Measurements from ENCODE around the gene KLK11.

KLK11 gene

GRCh38 chr19:51029718-51030117 is 3.3 kb upstream of the KLK11 start:
- DNase-seq, result no peak

DNA sequence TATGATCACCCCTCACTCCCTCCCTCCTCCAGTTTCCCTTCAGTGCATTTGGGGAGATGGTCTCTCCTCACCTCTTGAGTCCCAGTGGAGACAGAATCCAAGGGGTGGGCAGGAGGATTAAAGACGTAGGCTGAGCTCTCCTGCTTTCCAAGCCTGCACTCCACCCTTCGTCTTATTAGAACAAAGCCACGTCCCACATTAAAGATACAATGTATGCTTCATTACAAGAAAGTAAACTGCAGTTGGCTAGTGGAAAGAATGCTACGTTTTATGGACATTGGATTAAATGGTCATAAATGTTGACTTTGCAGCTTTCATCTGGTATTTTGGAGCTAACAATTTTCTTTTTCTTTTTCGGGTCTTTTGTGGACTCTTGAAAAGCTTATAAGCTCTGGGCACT is 1.5 kb upstream of the KLK11 start:
- DNase-seq, result no peak

DNA sequence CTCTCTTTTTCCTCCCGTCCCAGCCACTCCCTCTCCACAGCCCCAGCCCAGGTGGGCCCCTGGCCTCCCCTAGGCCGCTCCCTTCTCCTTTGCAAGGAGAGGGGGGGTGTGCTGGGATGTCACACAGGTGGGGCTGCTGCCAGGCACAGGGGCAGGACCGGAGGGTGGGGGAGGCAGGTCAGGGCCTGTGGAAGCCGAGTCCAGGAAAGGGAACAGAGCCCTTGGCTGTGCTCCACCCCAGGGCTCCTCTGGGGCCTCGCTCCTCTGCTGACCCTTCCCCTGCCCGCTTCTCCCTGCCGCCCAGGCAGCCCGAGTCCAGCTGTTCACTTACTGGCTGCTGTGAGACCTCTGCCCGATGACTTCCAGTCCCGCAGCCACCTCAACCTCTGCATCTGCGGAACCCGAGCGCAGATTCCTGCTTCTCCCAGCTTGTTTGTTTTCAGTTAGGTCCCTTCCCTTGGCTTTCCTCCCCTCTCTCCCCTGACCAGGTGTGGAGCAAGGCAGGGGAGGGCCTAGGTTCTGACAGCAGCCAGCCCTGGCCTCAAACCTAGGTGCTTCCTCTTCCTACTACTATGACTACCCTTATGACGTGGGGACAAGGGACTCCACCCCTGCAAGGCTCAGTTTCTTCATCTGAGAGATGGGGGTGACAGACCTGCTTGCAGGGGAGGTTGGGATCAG is 850 bp upstream of the KLK11 start:
- DNase-seq, result no peak

DNA sequence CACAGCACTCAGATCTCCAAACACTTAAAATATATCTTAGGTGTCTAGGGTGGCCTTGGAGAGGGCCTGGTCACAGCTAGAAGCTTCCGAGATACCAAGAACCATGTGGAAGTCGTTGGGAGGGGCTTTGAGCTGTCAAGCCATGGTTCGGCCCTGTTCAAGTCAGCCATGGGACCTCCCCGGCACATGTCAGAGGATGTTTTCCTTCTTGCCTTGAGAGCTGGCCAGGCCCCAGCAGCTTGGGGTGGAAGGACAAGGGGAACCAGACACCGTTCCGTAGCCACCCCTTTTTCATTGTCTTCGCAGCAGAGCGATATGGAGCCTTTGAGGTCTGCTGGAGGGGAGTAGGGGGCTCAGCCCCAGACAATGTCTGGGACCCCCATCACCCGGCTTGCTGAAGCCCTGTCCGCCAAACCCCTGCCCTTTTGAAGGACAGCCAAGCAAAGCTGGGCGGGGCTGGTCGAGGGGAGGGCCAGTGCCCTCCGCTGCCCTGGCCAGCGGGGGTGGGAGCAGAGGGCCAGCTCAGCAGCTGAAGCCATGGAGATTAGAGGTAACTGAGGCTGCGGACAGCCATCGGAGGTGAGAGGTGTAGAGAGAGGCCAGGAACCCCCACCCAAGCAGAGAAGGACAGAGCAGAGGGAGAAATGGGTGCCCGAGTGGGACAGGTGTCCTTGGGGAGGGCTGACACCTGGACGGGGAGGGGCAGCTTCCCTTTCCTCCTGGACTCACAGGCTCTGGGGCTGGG is 435 bp downstream of the KLK11 start:
- DNase-seq, result no peak

GRCh38 chr19:51025401-51025800 is 1.0 kb downstream of the KLK11 start:
- no peak for DNase-seq

DNA sequence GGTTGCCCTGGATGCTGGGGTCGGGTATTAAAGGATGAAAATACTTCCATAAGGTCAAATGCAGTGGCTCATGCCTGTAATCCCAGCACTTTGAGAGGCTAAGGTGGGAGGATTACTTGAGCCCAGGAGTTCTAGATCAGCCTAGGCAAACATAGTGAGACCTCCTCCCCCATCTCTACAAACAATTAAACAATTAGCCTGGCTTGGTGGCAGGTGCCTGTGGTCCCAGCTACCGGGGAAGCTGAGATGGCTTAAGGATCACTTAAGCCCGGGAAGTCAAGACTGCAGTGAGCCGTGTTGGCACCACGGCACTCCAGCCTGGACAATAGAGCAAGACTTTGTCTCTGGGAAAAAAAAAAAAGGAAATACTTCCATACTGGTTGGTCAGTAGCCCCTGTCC is 1.5 kb downstream of the KLK11 start:
- DNase-seq, result no peak

GRCh38 chr19:51023946-51024345 is 2.5 kb downstream of the KLK11 start:
- no peak for DNase-seq

- DNase-seq, result no peak
Observed at GRCh38 chr19:51022526-51022925, 3.9 kb downstream of the KLK11 start.

DNA sequence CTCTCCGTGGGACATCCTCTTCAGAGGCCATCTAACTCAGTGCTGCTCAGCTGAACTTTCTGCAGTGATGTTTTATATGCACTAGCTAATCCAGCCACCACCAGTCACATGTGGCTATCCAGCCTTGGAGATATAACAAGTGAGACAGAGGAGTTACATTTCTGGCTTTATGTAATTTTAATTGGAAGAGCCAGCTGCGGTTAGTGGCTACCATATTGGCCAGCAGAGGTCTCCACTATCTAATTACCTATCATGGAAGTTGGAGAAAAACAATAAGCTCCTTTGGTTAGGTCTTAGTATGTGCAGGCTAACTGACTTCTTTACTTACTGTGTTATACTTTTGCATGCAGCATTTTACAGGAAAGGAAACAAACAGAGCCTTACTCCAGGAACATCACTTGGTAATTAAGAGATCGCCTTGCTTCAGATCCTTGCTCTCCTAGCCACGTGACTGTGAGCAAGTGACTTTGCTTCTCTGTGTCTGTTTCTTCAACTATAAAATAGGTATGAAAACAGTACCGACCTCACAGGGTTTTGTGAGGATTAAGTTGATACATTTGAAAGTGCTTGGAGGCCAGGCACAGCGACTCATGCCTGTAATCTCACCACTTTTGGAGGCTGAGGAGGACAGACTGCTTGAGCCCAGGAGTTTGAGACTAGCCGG is 5.3 kb downstream of the KLK11 start:
- peak in 3 of 56 donors; percentile 6 to 10 (median 9) for DNase-seq

GRCh38 chr19:51019544-51019925 is 6.9 kb downstream of the KLK11 start, which contains the start of gene KLK10:
TSS of gene KLK10 (minus strand) at chr19:51019709. CDS start at chr19:51019130, 579 bp downstream.
- no peak for DNase-seq

DNA sequence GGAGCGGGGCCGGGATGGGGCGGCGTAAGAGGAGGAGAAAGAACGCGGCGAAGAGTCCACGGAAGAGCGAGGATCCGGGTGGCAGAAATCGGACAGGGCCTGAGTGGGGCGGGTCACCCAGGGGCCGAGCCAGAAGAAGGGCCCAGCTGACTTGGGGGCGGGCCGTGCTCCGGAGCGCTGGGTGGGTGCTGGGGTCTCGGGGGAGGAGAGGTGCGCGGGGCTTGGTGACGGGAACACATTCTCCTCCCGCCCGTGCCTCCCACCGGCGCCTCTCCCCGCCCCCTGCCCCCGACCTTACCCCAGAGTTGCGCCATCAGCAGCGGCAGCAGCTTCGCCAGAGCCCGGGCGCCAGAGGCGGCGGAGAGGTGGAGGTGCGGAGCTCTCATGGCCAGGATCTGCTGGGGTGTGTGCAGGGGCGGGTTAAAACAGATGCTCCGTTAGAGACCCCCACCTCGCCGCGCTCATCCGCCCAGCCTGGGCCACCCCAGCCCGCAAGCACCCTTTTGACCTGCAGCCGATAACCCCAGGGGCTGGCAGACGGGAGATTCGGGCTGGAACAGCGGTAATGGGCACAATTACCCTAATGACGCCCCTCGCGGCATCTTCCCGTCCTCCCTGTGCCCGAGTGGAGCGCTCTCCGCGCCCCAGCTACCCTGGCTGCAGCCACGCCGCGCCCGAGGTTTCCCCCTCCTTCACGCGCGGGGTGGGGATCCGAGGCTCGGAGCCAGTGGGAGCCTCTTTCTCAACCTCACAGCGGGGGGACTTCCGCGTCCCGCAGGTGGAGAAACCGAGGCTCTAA is 7.5 kb downstream of the KLK11 start:
- DNase-seq, result peak in 1 of 56 donors; percentile 27

DNA sequence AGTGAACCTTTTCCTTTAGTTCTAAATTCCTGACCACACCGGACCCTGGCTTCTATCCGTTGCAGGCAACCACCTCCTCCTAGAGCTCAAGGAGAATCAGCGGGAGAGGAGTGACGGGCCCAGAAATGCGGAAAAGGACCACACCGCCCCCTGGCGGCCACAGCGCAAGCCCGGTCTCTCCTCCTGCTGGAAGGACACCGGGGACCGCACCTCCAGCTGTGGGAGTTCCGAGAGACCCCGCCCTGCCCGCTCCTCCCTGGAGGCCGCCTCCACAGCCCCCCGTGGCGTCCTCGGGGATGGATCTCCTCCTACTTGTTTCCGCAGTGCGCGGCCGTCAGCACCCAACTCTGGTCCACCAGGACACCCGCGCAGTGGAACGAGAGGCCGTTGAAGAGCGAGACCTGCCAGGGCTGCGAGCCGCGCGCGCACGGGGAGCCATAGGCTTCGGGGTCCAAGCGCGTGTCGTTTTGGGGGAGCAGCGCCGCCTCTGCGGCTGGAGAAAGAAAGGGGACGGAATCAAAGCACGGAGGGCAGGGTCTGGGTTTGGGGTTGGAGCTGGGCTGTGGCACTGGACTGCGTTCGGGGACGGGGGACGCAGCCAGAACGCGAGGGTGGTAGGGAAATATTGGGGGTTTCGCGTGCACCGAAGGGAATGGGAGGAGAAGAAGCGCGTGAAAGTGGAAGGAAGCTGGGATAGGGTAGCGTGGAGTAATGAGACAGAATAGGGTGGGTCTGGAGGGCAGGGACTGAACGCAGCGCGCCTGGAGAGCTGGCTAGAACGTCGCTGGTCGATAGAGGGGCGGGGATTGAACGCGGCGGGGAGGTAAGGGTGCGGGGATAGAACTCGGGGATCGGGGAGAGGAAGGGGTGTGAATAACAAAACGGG is 9.4 kb downstream of the KLK11 start:
- DNase-seq, result peak in 46 of 56 donors; percentile 5 to 84 (median 38)

- DNase-seq, result no peak
Observed at GRCh38 chr19:51015691-51016267, 10.6 kb downstream of the KLK11 start.

- no peak for DNase-seq
Observed at GRCh38 chr19:51014242-51014641, 12.2 kb downstream of the KLK11 start.

- DNase-seq, result no peak
Observed at GRCh38 chr19:51012661-51013190, 13.7 kb downstream of the KLK11 start.

DNA sequence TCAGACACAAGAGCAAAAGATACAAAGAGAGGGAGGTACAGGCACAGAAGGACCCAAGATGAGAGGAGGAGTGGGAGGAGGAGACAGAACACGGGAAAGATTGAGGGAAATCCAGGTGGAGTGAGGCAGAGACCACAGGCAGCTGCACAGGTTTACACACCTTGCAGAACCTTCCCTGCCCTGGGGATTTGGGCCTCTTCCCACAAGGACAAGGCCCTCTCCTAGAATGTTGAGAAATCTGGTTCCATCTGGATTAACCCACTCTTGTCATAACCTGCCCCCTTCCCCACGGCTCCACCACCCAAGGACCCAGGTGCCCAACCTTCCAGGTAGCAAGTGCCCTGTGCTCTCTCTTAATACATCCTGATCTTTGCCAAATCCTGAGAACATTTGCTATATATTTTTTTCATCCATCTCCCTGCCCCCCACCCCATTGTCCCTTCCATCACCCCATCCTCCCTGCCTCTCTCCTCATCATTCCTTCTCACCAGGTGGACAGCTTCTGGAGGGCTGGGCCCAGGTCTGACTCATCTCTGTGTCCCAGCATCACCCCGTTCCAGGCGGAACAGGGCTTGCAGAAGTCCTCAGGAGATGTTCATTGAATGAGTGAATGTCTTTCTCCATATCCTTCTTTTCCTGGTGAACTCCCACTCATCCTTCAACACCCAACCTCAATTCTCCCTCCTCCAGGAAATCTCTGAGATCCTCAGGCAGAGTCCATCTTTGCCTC is 16.2 kb downstream of the KLK11 start:
- DNase-seq, result no peak

GRCh38 chr19:51009061-51009891 is 17.1 kb downstream of the KLK11 start:
- no peak for DNase-seq

GRCh38 chr19:51007488-51007887 is 18.9 kb downstream of the KLK11 start:
- DNase-seq, result no peak
